GM12878 (cell line): Measurements from ENCODE around the gene INAFM1. TPM values are rescaled to one million over a fixed set of nuclear protein-coding genes. Genes with fewer than 3 reads are reported as not detected.

Experiments used
- ATF7 ChIP-seq: fragments of 450-650 bp; IDR thresholded peaks from 2 replicates; pipeline ENCODE4 v1.6.1; 2016; ENCODE audit warnings: low read depth, mild to moderate bottlenecking
- CBFB ChIP-seq: IDR thresholded peaks from 2 replicates; pipeline ENCODE4 v1.6.1; 2016; ENCODE audit warnings: antibody characterized with exemption, low read depth
- CREB1 ChIP-seq: IDR thresholded peaks from 2 replicates; pipeline ENCODE4 v1.6.1; 2012; ENCODE audit warnings: low read depth, mild to moderate bottlenecking, inconsistent platforms
- E4F1 ChIP-seq: fragments of 450-650 bp; IDR thresholded peaks from 2 replicates; pipeline ENCODE4 v1.6.1; 2018; ENCODE audit warnings: borderline replicate concordance, mild to moderate bottlenecking; ENCODE audit not compliant: partially characterized antibody
- EZH2 ChIP-seq: IDR thresholded peaks from 2 replicates; pipeline ENCODE4 v1.6.1; 2012; ENCODE audit warnings: low read depth, mild to moderate bottlenecking, control low read depth, inconsistent platforms, low read length, borderline replicate concordance; ENCODE audit not compliant: control insufficient read depth
- FOXK2 ChIP-seq: fragments of 450-650 bp; IDR thresholded peaks from 2 replicates; pipeline ENCODE4 v1.6.1; 2017; ENCODE audit warnings: mild to moderate bottlenecking, moderate library complexity
- LARP7 ChIP-seq: fragments of 450-650 bp; IDR thresholded peaks from 2 replicates; pipeline ENCODE4 v1.6.1; 2017; ENCODE audit warnings: mild to moderate bottlenecking
- MXI1 ChIP-seq: fragments of 150-350 bp; IDR thresholded peaks from 2 replicates; pipeline ENCODE4 v1.6.1; 2011; ENCODE audit warnings: low read depth, mild to moderate bottlenecking, inconsistent platforms, low read length, improper control_type of control experiment
- NKRF ChIP-seq: fragments of 450-650 bp; conservative IDR thresholded peaks from 2 replicates; pipeline ENCODE4 v1.6.1; 2017; ENCODE audit warnings: mild to moderate bottlenecking, moderate library complexity
- NR2C1 ChIP-seq: fragments of 450-650 bp; IDR thresholded peaks from 2 replicates; pipeline ENCODE4 v1.6.1; 2017; ENCODE audit warnings: antibody characterized with exemption, mild to moderate bottlenecking, moderate library complexity
- NRF1 ChIP-seq: conservative IDR thresholded peaks from 2 replicates; pipeline ENCODE4 v1.6.1; 2011; ENCODE audit warnings: mild to moderate bottlenecking, low read depth, low read length, improper control_type of control experiment
- POLR2A ChIP-seq: IDR thresholded peaks from 2 replicates; pipeline ENCODE4 v1.6.1; 2011; ENCODE audit warnings: low read depth, mild to moderate bottlenecking, low read length
- POU2F2 ChIP-seq: IDR thresholded peaks from 3 replicates; pipeline ENCODE4 v1.6.1; 2011; ENCODE audit warnings: low read depth, mild to moderate bottlenecking, low read length, borderline replicate concordance
- RFX5 ChIP-seq: IDR thresholded peaks from 2 replicates; pipeline ENCODE4 v1.6.1; 2011; ENCODE audit warnings: low read depth, low read length, improper control_type of control experiment
- SIX5 ChIP-seq: IDR thresholded peaks from 2 replicates; pipeline ENCODE4 v1.6.1; 2011; ENCODE audit warnings: mild to moderate bottlenecking, low read depth, low read length, moderate library complexity; ENCODE audit not compliant: severe bottlenecking
- SMAD1 ChIP-seq: fragments of 450-650 bp; IDR thresholded peaks from 2 replicates; pipeline ENCODE4 v1.6.1; 2018; ENCODE audit warnings: mild to moderate bottlenecking, low read depth; ENCODE audit not compliant: partially characterized antibody
- SREBF1 ChIP-seq: IDR thresholded peaks from 2 replicates; pipeline ENCODE4 v1.6.1; 2012; ENCODE audit warnings: mild to moderate bottlenecking, low read length
- STAT3 ChIP-seq: IDR thresholded peaks from 2 replicates; pipeline ENCODE4 v1.6.1; 2011; ENCODE audit warnings: low read depth, low read length, improper control_type of control experiment
- SUPT20H ChIP-seq: IDR thresholded peaks from 2 replicates; pipeline ENCODE4 v1.6.1; 2011; ENCODE audit warnings: low read depth, mild to moderate bottlenecking, low read length, moderate library complexity, borderline replicate concordance; ENCODE audit not compliant: control insufficient read depth
- polyA plus RNA-seq, 11 experiments: library from polyadenylated mRNA; depleted of rRNA in 4 of 11; unstranded in 6 of 11; stranded (reverse) in 5 of 11; fragments of >200 nt; fragmentation: Nextera tagmentation in 4 of 11; fragmentation: Illumina TruSeq in 1 of 11; extraction: Ambion mirVana in 4 of 11; extraction: Trizol in 1 of 11; gene quantifications; 1 replicate in 1 of 11; 2 replicates in 10 of 11; pipeline versions ENCODE4 v1.2.1 to v1.2.3, GENCODE V29; 2011 to 2016; ENCODE audit warnings: inconsistent platforms in 2 of 11, missing spikeins in 2 of 11, low read depth in 1 of 11
- total RNA-seq, 4 experiments: library from RNA; depleted of rRNA in 3 of 4; stranded (reverse); fragments of >200 nt in 3 of 4; fragmentation: Illumina TruSeq in 1 of 4; extraction: Trizol in 1 of 4; gene quantifications; 2 replicates each; pipeline versions ENCODE4 v1.2.1 to v1.2.3, GENCODE V29; 2013 to 2021
- TF ChIP-seq, protein P1 (sequence below): IDR thresholded peaks from 2 replicates; pipeline ENCODE4 v1.6.1; 2012; ENCODE audit warnings: low read depth, low read length, improper control_type of control experiment
- TF ChIP-seq, protein P2 (sequence below): fragments of 450-650 bp; IDR thresholded peaks from 2 replicates; pipeline ENCODE4 v1.6.1; 2016; ENCODE audit warnings: mild to moderate bottlenecking
- TF ChIP-seq, protein P3 (sequence below): fragments of 450-650 bp; IDR thresholded peaks from 2 replicates; pipeline ENCODE4 v1.6.1; 2014; ENCODE audit warnings: mild to moderate bottlenecking

INAFM1 gene
- total and polyA plus RNA-seq, 10 of the 15 experiments (the other 5 are each of a cell fraction or from before 2014, with no cell fraction given): 0.57 to 6.8 (median 1.1) TPM; not detected in 1

GRCh38 chr19:47273313-47274070 lies 1.2 kb upstream of the INAFM1 start (continued):
- TF ChIP-seq NR2C1 (peak; percentile 45), NKRF (peak; percentile 65), STAT3 (no peak), LARP7 (peak; percentile 77), E4F1 (peak; percentile 78), RFX5 (no peak), SUPT20H (no peak), ATF7 (peak; percentile 32; the same call in 1 of the 2 replicates), POU2F2 (peak; percentile 79; the same call in 2 of the 3 replicates), CREB1 (peak; percentile 79), SREBF1 (no peak), MXI1 (peak; percentile 67), EZH2 (no peak), POLR2A (peak; percentile 84), SMAD1 (peak; percentile 68), NRF1 (no peak), SIX5 (no peak), FOXK2 (no peak), CBFB (no peak; the same call in 1 of the 2 replicates)
- TF ChIP-seq, protein P1, sequence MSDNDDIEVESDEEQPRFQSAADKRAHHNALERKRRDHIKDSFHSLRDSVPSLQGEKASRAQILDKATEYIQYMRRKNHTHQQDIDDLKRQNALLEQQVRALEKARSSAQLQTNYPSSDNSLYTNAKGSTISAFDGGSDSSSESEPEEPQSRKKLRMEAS: no peak
- TF ChIP-seq, protein P2, sequence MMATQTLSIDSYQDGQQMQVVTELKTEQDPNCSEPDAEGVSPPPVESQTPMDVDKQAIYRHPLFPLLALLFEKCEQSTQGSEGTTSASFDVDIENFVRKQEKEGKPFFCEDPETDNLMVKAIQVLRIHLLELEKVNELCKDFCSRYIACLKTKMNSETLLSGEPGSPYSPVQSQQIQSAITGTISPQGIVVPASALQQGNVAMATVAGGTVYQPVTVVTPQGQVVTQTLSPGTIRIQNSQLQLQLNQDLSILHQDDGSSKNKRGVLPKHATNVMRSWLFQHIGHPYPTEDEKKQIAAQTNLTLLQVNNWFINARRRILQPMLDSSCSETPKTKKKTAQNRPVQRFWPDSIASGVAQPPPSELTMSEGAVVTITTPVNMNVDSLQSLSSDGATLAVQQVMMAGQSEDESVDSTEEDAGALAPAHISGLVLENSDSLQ: no peak
- TF ChIP-seq, protein P3, sequence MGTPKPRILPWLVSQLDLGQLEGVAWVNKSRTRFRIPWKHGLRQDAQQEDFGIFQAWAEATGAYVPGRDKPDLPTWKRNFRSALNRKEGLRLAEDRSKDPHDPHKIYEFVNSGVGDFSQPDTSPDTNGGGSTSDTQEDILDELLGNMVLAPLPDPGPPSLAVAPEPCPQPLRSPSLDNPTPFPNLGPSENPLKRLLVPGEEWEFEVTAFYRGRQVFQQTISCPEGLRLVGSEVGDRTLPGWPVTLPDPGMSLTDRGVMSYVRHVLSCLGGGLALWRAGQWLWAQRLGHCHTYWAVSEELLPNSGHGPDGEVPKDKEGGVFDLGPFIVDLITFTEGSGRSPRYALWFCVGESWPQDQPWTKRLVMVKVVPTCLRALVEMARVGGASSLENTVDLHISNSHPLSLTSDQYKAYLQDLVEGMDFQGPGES: no peak
